Measurements from ENCODE around the gene MEF2A.

The MEF2A gene

GRCh38 chr15:99702895-99703602 is 137.3 kb downstream of the MEF2A start:
- peak overlapping the region; percentile 53 for H3K27ac ChIP-seq
- H3K4me2 ChIP-seq (ENCODE audit: low read length), result no peak overlapping the region
- no peak overlapping the region for H3K9ac ChIP-seq
- H3K79me2 ChIP-seq, result no peaks in the 10 kb centered on the region
- H2AFZ ChIP-seq, result no peak overlapping the region
- H3K4me3 ChIP-seq (ENCODE audit: low read depth, low read length), result peak overlapping the region; percentile 17
- no peaks in the 10 kb centered on the region for H3K9me3 ChIP-seq (ENCODE audit: control insufficient read depth, low read length)
- H3K36me3 ChIP-seq (ENCODE audit: control insufficient read depth, insufficient read depth, low read length), result no peaks in the 10 kb centered on the region
- no peaks in the 10 kb centered on the region for H3K27me3 ChIP-seq (ENCODE audit: control insufficient read depth, insufficient read depth, low read length)
- peaks cover 2% of the 10 kb centered on the region for H3K4me1 ChIP-seq
- TF ChIP-seq CTCF (IDR thresholded peaks at IDR 0.05), result no peak

GRCh38 chr15:99703603-99704443 is 138.0 kb downstream of the MEF2A start:
- TF ChIP-seq CTCF (IDR thresholded peaks at IDR 0.05), result peak; percentile 48
- Histone ChIP-seq H2AFZ (no peak overlapping the region), H3K79me2 (no peaks in the 10 kb centered on the region), H3K4me2 (ENCODE audit: low read length) (peak overlapping the region; percentile 48), H3K4me3 (ENCODE audit: low read depth, low read length) (peak overlapping the region; percentile 17), H3K27ac (peak overlapping the region; percentile 53), H3K27me3 (ENCODE audit: control insufficient read depth, insufficient read depth, low read length) (no peaks in the 10 kb centered on the region), H3K36me3 (ENCODE audit: control insufficient read depth, insufficient read depth, low read length) (no peaks in the 10 kb centered on the region), H3K9ac (no peak overlapping the region), H3K4me1 (peaks cover 2% of the 10 kb centered on the region), H3K9me3 (ENCODE audit: control insufficient read depth, low read length) (no peaks in the 10 kb centered on the region)

GRCh38 chr15:99704444-99704838 is 138.7 kb downstream of the MEF2A start:
- H3K36me3 ChIP-seq (ENCODE audit: control insufficient read depth, insufficient read depth, low read length), result no peaks in the 10 kb centered on the region
- no peaks in the 10 kb centered on the region for H3K27me3 ChIP-seq (ENCODE audit: control insufficient read depth, insufficient read depth, low read length)
- H3K4me2 ChIP-seq (ENCODE audit: low read length), result peak overlapping the region; percentile 48
- peak overlapping the region; percentile 53 for H3K27ac ChIP-seq
- H3K9ac ChIP-seq, result no peak overlapping the region
- TF ChIP-seq CTCF (IDR thresholded peaks at IDR 0.05), result peak; percentile 54
- no peaks in the 10 kb centered on the region for H3K79me2 ChIP-seq
- peaks cover 2% of the 10 kb centered on the region for H3K4me1 ChIP-seq
- no peak overlapping the region for H3K4me3 ChIP-seq (ENCODE audit: low read depth, low read length)
- no peak overlapping the region for H2AFZ ChIP-seq
- H3K9me3 ChIP-seq (ENCODE audit: control insufficient read depth, low read length), result no peaks in the 10 kb centered on the region

- Histone ChIP-seq H3K4me3 (ENCODE audit: low read depth, low read length) (no peak overlapping the region), H3K27me3 (ENCODE audit: control insufficient read depth, insufficient read depth, low read length) (no peaks in the 10 kb centered on the region), H3K9me3 (ENCODE audit: control insufficient read depth, low read length) (no peaks in the 10 kb centered on the region), H3K79me2 (no peaks in the 10 kb centered on the region), H3K27ac (no peak overlapping the region), H3K4me1 (no peaks in the 10 kb centered on the region), H3K4me2 (ENCODE audit: low read length) (no peak overlapping the region), H2AFZ (no peak overlapping the region), H3K9ac (no peak overlapping the region), H3K36me3 (ENCODE audit: control insufficient read depth, insufficient read depth, low read length) (no peaks in the 10 kb centered on the region)
- no peak for TF ChIP-seq CTCF (IDR thresholded peaks at IDR 0.05)
Measured at GRCh38 chr15:99706557-99707303, 140.9 kb downstream of the MEF2A start.

Measured in parathyroid adenoma (tissue), 2 donors.